Prostate gland (tissue), 2 donors: ENCODE data around the gene ANKRD63. TPM values are rescaled to one million over a fixed set of nuclear protein-coding genes. Genes with fewer than 3 reads are reported as not detected.
A peak's percentile ranks its signal among the peaks of the same experiment; 100 is the strongest.

Source experiments
- DNase-seq: peaks from one replicate; pipeline ENCODE4 v3.0.0-alpha.2; 2019; ENCODE audit warnings: low spot score
- H3K27ac ChIP-seq, 2 donors: fragments of 200-600 bp; sonication (generic); 2 replicates each; pipeline ENCODE4 v1.5.1; 2017 to 2019
- H3K27me3 ChIP-seq: fragments of 200-600 bp; sonication (generic); replicated peaks from 2 replicates; pipeline ENCODE4 v1.5.1; 2019; ENCODE audit not compliant: insufficient read depth
- H3K36me3 ChIP-seq, 2 donors: fragments of 200-600 bp; sonication (generic); 1 replicate in 1 of 2; 2 replicates in 1 of 2; pipeline versions ENCODE4 v1.5.1 to v1.8.1; 2017 to 2019
- H3K4me1 ChIP-seq: fragments of 200-600 bp; sonication (generic); replicated peaks from 2 replicates; pipeline ENCODE4 v1.5.1; 2019
- H3K4me3 ChIP-seq, 2 donors: fragments of 200-600 bp; sonication (generic); 2 replicates each; pipeline ENCODE4 v1.5.1; 2017 to 2019
- H3K9me3 ChIP-seq: fragments of 200-600 bp; sonication (generic); 2 replicates; pipeline ENCODE4 v1.5.1; 2017
- CTCF ChIP-seq, 4 experiments: fragments of 200-600 bp in 2 of 4; fragments of 450-650 bp in 2 of 4; sonication (generic) in 2 of 4; IDR thresholded peaks; 1 replicate in 3 of 4; 2 replicates in 1 of 4; pipeline ENCODE4 v1.5.1; 2016 to 2019; ENCODE audit warnings: antibody characterized with exemption in 4 of 4, mild to moderate bottlenecking in 2 of 4, moderate library complexity in 2 of 4
- POLR2A ChIP-seq: fragments of 450-650 bp; IDR thresholded peaks from one replicate; pipeline ENCODE4 v1.6.1; 2016; ENCODE audit warnings: antibody characterized with exemption, mild to moderate bottlenecking
- POLR2AphosphoS5 ChIP-seq: sonication (generic); formaldehyde crosslinking; IDR thresholded peaks from one replicate; pipeline ENCODE4 v1.6.1; 2017; ENCODE audit warnings: antibody characterized with exemption
- WGBS: methylation state at CpG from one replicate; pipeline ENCODE4 v1.1.5; 2018; 5-methylcytosine and 5-hydroxymethylcytosine counted together
- intact Hi-C: fragments of 100-400 bp; cut with DNase I; formaldehyde crosslinking; loops from one replicate; pipeline ENCODE4 v1.14.2; 2022
- total RNA-seq, 2 donors: library from RNA; depleted of rRNA; stranded (reverse); fragments of >200 nt; gene quantifications; one replicate each; pipeline ENCODE4 v1.1.0, GENCODE V29; 2016

Gene ANKRD63
- total RNA-seq, 2 donors from 2014 or later, result 2.7 TPM; not detected in 1

GRCh38 chr15:40281057-40281800 lies 1.6 kb downstream of the ANKRD63 start:
- H3K4me1 ChIP-seq, result no peaks in the 10 kb centered on the region
- no peaks in the 10 kb centered on the region for H3K9me3 ChIP-seq
- WGBS, result 81% methylated on average over 24 of the region's 43 CpGs
- peaks cover 12% of the 10 kb centered on the region for H3K27me3 ChIP-seq
- no peak for TF ChIP-seq POLR2AphosphoS5
- TF ChIP-seq POLR2A, result no peak
- no peak for TF ChIP-seq CTCF (IDR thresholded peaks at IDR 0.05)
- H3K4me3 ChIP-seq, result no peak overlapping the region
- intact Hi-C loops, result loop anchor here (10.0 kb wide), 1 partner anchor 84 kb away; no protein-coding TSS in a partner anchor
- DNase-seq, result no peak
- no peaks in the 10 kb centered on the region for H3K36me3 ChIP-seq
- no peak overlapping the region for H3K27ac ChIP-seq

GRCh38 chr15:40280260-40281056 lies 2.4 kb downstream of the ANKRD63 start:
- Histone ChIP-seq H3K36me3 (no peaks in the 10 kb centered on the region), H3K27me3 (peaks cover 12% of the 10 kb centered on the region), H3K27ac (no peak overlapping the region), H3K4me3 (no peak overlapping the region), H3K4me1 (no peaks in the 10 kb centered on the region), H3K9me3 (no peaks in the 10 kb centered on the region)
- intact Hi-C loops, result loop anchor here (10.0 kb wide), 1 partner anchor 84 kb away; no protein-coding TSS in a partner anchor
- DNase-seq, result no peak
- TF ChIP-seq POLR2A (no peak), POLR2AphosphoS5 (no peak), CTCF (IDR thresholded peaks at IDR 0.05) (no peak)
- WGBS, result 56% methylated on average over 30 of the region's 30 CpGs

- WGBS, result 17% methylated on average over 40 of the region's 40 CpGs
- intact Hi-C loops, result loop anchor here (1.0 to 10.0 kb wide), 3 partner anchors 58 to 143 kb away; no protein-coding TSS in a partner anchor
- peak; percentile 51 for DNase-seq
- Histone ChIP-seq H3K27me3 (peaks cover 12% of the 10 kb centered on the region), H3K27ac (no peak overlapping the region), H3K4me1 (no peaks in the 10 kb centered on the region), H3K36me3 (no peaks in the 10 kb centered on the region), H3K4me3 (no peak overlapping the region), H3K9me3 (no peaks in the 10 kb centered on the region)
- no peak for TF ChIP-seq POLR2A
- peak; percentile 91 to 97 (median 96) for TF ChIP-seq CTCF (IDR thresholded peaks at IDR 0.05)
- TF ChIP-seq POLR2AphosphoS5, result peak; percentile 29
Measured at GRCh38 chr15:40279437-40280141, 3.3 kb downstream of the ANKRD63 start.

GRCh38 chr15:40278026-40278425 lies 4.8 kb downstream of the ANKRD63 start:
- WGBS, result 80% methylated on average over 10 of the region's 10 CpGs
- DNase-seq, result no peak
- Histone ChIP-seq H3K4me3 (no peak overlapping the region), H3K9me3 (no peaks in the 10 kb centered on the region), H3K4me1 (no peaks in the 10 kb centered on the region), H3K27ac (no peak overlapping the region), H3K36me3 (no peaks in the 10 kb centered on the region), H3K27me3 (peaks cover 9% of the 10 kb centered on the region)
- no peak for TF ChIP-seq CTCF (IDR thresholded peaks at IDR 0.05)
- no peak for TF ChIP-seq POLR2AphosphoS5
- no peak for TF ChIP-seq POLR2A
- intact Hi-C loops, result loop anchor here (5.0 kb wide), 1 partner anchor 59 kb away; no protein-coding TSS in a partner anchor
